ENCODE data around the gene CD7.
"Not testable (repeated sequence)": the region's sequence is repeated elsewhere in the genome, so short reads cannot be mapped to it uniquely, and the experiment has no call there.

CD7 gene

DNA sequence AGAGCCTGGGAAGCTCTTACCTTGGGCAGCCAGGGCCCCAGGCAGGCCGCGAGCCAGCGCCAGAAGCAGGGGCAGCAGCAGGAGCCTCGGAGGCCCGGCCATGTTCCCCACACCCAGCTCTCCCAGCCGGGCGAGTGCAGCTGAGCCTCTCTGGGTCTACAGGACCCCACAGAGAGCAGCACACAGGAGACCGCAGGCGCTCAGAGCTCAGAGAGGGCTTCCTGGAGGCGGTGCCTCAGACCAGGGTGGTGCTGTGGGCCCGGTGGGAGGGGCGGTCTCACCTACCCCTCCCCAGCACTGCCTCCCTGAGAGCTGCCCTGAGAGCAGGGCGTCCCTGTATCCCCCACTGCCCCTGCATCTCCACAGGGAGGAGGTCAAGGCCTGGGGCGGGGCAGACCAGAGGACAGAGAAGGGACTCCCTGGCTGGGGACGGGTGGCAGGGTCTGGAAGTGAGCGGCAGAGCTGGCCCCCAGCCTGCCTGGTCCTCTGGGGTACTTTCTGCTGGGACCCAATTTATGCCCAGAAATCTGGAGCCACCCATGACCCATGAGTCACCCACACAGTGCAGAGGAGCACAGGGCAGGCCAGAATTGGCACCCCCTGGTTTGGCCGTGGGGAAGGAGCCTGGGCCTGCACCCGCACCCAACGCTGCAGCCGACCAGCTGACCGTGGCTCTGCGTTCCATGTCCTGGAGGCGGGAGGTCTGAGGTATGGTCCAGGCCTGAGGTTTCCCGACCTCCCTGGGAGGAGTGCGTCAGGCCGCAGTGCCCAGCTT is at the start of gene CD7:
Gene CD7, minus strand, starts transcription at position 215 of the 775 bp plus-strand sequence. Its CDS starts 113 bp downstream, at position 102.
- H3K9me3 ChIP-seq (ENCODE audit: control insufficient read depth, insufficient read depth, low read length) = no peaks in the 10 kb centered on the region
- no peaks in the 10 kb centered on the region for H3K4me1 ChIP-seq (ENCODE audit: control insufficient read depth, insufficient read depth, low read length)
- H3K4me3 ChIP-seq (ENCODE audit: low read depth, low read length) = no peak within 1 kb of the TSS
- no peaks in the 10 kb centered on the region for H3K36me3 ChIP-seq (ENCODE audit: control insufficient read depth, insufficient read depth, low read length)
- H3K9ac ChIP-seq (ENCODE audit: low read depth, low read length) = no peak within 1 kb of the TSS
- H3K27me3 ChIP-seq (ENCODE audit: control insufficient read depth, insufficient read depth, low read length) = no peaks in the 10 kb centered on the region

DNA sequence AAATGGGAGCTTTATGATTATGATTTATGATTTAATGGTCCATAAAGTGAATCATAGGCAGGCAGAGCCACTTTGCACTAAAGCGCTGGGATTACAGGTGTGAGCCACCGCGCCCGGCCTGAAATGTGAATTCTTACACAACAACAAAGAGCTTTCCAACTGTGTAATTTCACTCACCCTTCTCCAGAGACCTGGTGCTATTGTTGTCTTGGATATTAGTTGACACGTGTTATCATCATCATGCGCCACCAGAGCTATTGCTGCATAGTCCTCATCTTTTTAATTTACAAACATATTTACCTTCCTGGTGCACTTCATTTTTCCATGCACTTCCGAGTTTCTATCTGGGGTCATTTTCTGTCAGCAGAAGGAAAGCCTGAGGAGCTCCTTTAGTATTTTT is 49.3 kb upstream of the CD7 start:
- Histone ChIP-seq H3K4me3 (ENCODE audit: low read depth, low read length) (no peak overlapping the region), H3K9ac (ENCODE audit: low read depth, low read length) (no peak overlapping the region), H3K4me1 (ENCODE audit: control insufficient read depth, insufficient read depth, low read length) (no peaks in the 10 kb centered on the region), H3K27me3 (ENCODE audit: control insufficient read depth, insufficient read depth, low read length) (peaks cover 14% of the 10 kb centered on the region), H3K36me3 (ENCODE audit: control insufficient read depth, insufficient read depth, low read length) (no peaks in the 10 kb centered on the region), H3K9me3 (ENCODE audit: control insufficient read depth, insufficient read depth, low read length) (no peaks in the 10 kb centered on the region)

DNA sequence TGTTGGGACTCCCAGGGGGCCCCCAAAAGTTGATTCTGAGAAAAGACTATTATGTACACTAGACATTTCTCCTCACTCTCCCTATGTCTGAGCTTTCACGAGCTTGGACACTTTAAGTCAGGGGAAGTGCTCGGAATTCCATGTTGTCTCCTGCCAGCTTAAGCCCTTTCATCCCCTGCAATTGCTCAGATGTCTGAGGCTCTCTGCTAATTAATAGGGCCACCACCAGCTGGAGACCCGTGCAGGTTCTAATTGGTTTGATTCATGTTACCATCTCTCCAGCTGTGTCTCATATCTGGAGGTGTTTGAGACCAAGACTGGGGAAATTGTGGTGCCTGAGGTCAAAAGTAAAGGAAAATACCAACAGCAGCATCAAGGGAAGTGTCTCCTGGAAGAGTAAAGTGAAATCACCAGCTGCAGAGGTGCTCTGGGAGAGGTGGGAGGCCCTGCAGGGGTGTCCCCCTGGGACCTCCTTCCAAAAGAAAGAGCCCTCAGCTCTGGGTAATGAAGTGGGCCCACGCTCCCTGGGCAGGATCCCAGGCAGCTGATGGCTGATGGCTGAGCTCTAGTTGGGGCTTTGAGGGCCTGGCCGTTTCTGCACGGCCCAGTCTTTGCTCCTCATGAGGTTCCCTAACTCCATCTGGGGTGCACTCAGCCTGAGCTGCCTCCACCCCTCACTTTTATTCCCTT is 48.3 kb upstream of the CD7 start:
- H3K9me3 ChIP-seq (ENCODE audit: control insufficient read depth, insufficient read depth, low read length) = no peaks in the 10 kb centered on the region
- no peaks in the 10 kb centered on the region for H3K36me3 ChIP-seq (ENCODE audit: control insufficient read depth, insufficient read depth, low read length)
- H3K4me1 ChIP-seq (ENCODE audit: control insufficient read depth, insufficient read depth, low read length) = no peaks in the 10 kb centered on the region
- no peak overlapping the region for H3K9ac ChIP-seq (ENCODE audit: low read depth, low read length)
- no peak overlapping the region for H3K4me3 ChIP-seq (ENCODE audit: low read depth, low read length)
- H3K27me3 ChIP-seq (ENCODE audit: control insufficient read depth, insufficient read depth, low read length) = peaks cover 8% of the 10 kb centered on the region

DNA sequence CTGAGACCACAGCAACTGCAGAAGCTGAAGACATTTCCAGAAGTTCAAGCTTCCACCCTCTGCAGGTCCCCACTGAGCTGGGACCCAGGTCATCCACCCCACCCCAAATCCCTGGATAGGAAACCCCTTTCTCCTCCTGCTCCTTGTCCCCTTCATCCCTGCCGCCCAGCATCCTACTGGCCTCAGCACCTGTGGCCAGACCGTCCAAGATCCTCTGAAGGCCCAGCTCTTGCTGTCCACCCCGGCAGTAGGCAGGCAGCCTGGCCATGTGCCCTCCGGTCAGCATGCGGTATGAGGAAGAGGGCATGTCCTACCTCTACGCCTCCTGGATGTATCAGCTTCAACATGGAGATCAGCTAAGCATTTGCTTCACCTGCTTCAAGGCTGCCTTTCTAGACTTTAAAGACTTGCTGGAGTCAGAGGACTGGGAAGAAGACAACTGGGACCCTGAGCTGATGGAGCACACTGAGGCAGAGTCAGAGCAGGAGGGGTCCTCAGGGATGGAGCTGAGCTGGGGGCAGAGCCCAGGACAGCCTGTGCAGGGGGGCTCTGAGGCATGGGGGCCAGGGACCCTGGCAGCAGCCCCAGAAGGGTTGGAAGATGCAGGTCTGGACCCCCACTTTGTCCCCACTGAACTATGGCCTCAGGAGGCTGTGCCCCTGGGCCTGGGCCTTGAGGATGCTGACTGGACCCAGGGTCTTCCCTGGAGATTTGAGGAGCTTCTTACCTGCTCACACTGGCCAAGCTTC is 44.7 kb upstream of the CD7 start:
- Histone ChIP-seq H3K9ac (ENCODE audit: low read depth, low read length) (no peak overlapping the region), H3K4me3 (ENCODE audit: low read depth, low read length) (no peak overlapping the region), H3K27me3 (ENCODE audit: control insufficient read depth, insufficient read depth, low read length) (peaks cover 3% of the 10 kb centered on the region), H3K36me3 (ENCODE audit: control insufficient read depth, insufficient read depth, low read length) (no peaks in the 10 kb centered on the region), H3K9me3 (ENCODE audit: control insufficient read depth, insufficient read depth, low read length) (no peaks in the 10 kb centered on the region), H3K4me1 (ENCODE audit: control insufficient read depth, insufficient read depth, low read length) (no peaks in the 10 kb centered on the region)

DNA sequence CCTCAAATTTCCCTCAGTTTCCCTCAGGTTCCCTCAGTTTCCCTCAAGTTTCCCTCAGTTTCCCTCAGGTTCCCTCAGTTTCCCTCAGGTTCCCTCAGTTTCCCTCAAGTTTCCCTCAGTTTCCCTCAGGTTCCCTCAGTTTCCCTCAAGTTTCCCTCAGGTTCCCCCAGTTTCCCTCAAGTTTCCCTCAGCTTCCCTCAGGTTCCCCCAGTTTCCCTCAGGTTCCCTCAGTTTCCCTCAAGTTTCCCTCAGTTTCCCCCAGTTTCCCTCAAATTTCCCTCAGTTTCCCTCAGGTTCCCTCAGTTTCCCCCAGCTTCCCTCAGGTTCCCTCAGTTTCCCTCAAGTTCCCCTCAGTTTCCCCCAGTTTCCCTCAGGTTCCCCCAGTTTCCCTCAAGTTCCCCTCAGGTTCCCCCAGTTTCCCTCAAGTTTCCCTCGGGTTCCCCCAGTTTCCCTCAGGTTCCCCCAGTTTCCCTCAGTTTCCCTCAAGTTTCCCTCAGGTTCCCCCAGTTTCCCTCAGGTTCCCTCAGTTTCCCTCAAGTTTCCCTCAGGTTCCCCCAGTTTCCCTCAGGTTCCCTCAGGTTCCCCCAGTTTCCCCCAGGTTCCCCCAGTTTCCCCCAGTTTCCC is 42.2 kb upstream of the CD7 start:
- not testable (repeated sequence) for H3K36me3 ChIP-seq (ENCODE audit: control insufficient read depth, insufficient read depth, low read length); H3K4me3 ChIP-seq (ENCODE audit: low read depth, low read length); H3K9me3 ChIP-seq (ENCODE audit: control insufficient read depth, insufficient read depth, low read length); H3K27me3 ChIP-seq (ENCODE audit: control insufficient read depth, insufficient read depth, low read length); H3K4me1 ChIP-seq (ENCODE audit: control insufficient read depth, insufficient read depth, low read length); H3K9ac ChIP-seq (ENCODE audit: low read depth, low read length)

DNA sequence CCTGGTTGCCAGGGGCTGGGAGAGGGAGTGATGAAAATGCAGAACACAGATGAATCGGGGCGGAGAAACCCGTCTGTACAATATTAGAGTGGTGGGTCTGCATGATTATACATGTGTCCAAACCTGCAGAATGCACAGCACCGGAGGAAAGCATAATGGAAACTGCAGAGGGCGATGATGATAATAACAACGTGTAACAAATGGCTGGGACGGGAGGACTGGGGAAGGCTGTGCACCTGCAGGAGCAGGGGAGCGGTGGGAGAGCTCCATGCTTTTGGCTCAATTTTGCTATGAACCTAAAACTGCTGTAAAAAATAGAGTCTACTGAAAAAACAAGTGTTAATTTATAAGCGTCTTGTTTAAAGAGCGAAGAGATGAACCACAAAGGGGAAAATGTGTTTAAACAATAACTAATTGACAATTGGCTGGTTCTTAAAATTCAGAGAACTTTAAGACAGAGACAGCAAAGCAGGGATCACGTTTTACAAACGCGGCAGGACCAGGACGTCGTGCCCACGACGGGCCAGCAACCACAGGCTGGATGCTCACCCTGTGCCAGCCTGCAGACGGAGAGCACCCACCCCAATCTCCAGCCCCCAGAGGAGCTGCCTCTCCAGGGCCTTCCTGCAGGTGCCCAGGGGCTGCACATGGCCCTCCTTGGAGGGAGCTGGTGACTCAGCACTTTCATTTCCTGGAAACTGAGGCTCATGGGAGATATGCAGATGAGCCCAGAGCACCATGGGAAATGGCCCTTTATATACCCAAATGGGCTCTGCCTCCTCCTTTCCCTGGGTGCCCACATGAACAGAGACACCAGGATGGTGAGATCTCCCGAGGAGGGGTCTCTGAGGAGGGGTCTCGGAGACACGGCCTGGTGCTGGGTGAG is 41.3 kb upstream of the CD7 start, which contains the start of gene TEX19:
Gene TEX19, plus strand, starts transcription at position 783 of the 886 bp plus-strand sequence. CDS start 2,904 bp downstream, outside the sequence.
- H3K9me3 ChIP-seq (ENCODE audit: control insufficient read depth, insufficient read depth, low read length) = no peaks in the 10 kb centered on the region
- no peak within 1 kb of the TSS for H3K4me3 ChIP-seq (ENCODE audit: low read depth, low read length)
- H3K9ac ChIP-seq (ENCODE audit: low read depth, low read length) = no peak within 1 kb of the TSS
- H3K4me1 ChIP-seq (ENCODE audit: control insufficient read depth, insufficient read depth, low read length) = no peaks in the 10 kb centered on the region
- no peaks in the 10 kb centered on the region for H3K36me3 ChIP-seq (ENCODE audit: control insufficient read depth, insufficient read depth, low read length)
- H3K27me3 ChIP-seq (ENCODE audit: control insufficient read depth, insufficient read depth, low read length) = peaks cover 3% of the 10 kb centered on the region

DNA sequence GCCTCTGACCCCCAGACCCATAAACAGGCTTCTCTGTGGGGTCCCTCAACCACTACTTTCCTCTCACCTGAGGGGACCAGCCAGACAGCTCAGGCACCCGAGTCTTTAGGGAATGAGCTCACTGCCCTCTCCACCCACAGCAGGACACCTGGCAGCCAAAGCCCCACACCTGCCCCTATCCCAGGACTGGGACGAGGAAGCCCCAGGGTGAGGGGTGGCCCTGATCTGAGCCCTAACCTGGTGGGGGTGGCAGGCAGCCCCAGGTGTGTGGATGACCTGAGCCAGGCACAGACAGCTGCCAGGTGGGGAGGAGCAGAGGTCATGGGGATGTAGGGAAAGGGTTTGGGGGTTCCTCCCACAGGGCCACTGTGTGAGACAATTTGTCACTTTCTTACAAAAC is 40.0 kb upstream of the CD7 start:
- Histone ChIP-seq H3K27me3 (ENCODE audit: control insufficient read depth, insufficient read depth, low read length) (peaks cover 3% of the 10 kb centered on the region), H3K4me1 (ENCODE audit: control insufficient read depth, insufficient read depth, low read length) (no peaks in the 10 kb centered on the region), H3K36me3 (ENCODE audit: control insufficient read depth, insufficient read depth, low read length) (no peaks in the 10 kb centered on the region), H3K9me3 (ENCODE audit: control insufficient read depth, insufficient read depth, low read length) (no peaks in the 10 kb centered on the region), H3K4me3 (ENCODE audit: low read depth, low read length) (no peak overlapping the region), H3K9ac (ENCODE audit: low read depth, low read length) (no peak overlapping the region)

DNA sequence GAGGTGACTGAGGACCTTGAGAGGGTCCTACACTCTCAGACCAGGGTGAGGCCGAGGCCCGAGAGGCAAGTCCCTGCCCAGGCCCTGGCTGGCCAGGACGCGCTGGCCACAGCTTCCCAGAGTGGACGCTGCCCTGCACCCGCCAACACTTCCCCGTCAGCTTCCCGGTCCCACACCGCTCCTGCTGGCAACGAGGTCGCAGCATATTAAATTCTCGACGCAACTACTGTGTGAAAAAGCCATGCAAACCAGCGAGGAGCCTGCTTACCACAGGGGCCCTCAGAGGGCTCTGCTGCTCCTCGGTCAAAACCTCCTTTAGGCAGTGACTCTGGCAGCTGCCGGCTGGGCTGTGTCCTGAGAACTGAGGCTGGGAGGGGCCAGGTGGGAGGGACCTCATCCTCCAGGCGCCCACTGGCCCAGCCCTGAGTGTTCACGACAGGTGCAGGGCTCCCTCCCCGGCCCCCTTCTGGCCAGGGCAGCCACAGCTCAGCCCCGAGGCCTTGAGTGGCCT is 39.5 kb upstream of the CD7 start:
- no peaks in the 10 kb centered on the region for H3K4me1 ChIP-seq (ENCODE audit: control insufficient read depth, insufficient read depth, low read length)
- H3K27me3 ChIP-seq (ENCODE audit: control insufficient read depth, insufficient read depth, low read length) = peaks cover 3% of the 10 kb centered on the region
- H3K4me3 ChIP-seq (ENCODE audit: low read depth, low read length) = no peak overlapping the region
- no peaks in the 10 kb centered on the region for H3K9me3 ChIP-seq (ENCODE audit: control insufficient read depth, insufficient read depth, low read length)
- no peaks in the 10 kb centered on the region for H3K36me3 ChIP-seq (ENCODE audit: control insufficient read depth, insufficient read depth, low read length)
- no peak overlapping the region for H3K9ac ChIP-seq (ENCODE audit: low read depth, low read length)

DNA sequence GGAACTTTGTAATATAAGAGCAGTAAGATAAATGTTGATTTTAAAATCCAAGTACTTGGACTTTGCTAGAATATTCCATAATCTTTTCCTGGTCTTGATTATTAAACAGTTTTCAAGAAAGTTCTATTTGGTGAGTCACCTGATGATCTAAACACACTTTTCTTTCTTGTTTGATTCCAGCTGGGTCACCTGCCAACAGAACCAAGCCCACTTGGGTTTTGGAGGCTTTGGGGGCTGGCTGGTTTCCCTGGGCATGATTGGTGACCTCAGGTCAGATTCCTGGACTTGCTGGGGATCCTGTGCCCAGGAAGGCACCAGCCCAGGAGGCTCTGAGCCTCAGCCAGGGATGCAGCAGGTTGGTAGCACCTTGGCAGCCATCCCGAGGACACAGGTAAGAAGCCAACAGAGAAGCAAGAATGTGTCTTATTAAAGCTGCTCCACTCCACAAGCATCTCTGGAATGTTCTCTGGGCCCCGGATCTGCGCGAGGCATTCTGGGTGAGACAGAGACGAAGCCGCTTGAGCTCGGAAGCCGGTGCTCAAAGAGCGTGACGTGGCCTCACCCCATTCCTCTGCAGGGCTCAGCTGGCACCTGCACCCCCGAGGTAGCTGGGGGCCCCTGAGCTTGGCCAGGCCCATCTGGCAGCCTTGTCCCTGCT is 38.5 kb upstream of the CD7 start:
- Histone ChIP-seq H3K4me1 (ENCODE audit: control insufficient read depth, insufficient read depth, low read length) (no peaks in the 10 kb centered on the region), H3K9ac (ENCODE audit: low read depth, low read length) (no peak overlapping the region), H3K4me3 (ENCODE audit: low read depth, low read length) (no peak overlapping the region)

DNA sequence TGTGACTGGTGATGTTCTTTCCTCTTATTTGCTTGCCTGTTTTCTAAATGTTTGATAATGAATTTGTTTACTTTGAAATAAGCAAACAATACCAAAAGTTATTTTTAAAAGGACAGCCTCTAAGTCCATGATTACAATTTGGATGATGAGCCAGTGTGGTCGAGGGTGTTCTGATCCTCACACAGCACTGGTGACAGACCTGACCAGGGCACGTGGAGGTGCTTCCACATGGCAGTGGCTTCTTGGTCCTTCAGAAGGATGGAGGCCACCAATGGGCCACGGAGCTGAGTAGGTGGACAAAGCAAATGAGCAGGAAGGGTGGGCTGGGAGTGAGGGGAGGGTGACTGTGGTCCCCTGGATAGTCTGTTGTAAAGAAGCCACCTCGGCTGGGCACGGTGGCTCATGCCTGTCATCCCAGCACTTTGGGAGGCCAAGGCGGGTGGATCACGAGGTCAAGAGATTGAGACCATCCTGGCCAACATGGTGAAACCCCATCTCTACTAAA is 37.4 kb upstream of the CD7 start:
- H3K36me3 ChIP-seq (ENCODE audit: control insufficient read depth, insufficient read depth, low read length) = no peaks in the 10 kb centered on the region
- no peaks in the 10 kb centered on the region for H3K9me3 ChIP-seq (ENCODE audit: control insufficient read depth, insufficient read depth, low read length)
- peaks cover 3% of the 10 kb centered on the region for H3K27me3 ChIP-seq (ENCODE audit: control insufficient read depth, insufficient read depth, low read length)
- H3K9ac ChIP-seq (ENCODE audit: low read depth, low read length) = no peak overlapping the region
- H3K4me3 ChIP-seq (ENCODE audit: low read depth, low read length) = no peak overlapping the region
- no peaks in the 10 kb centered on the region for H3K4me1 ChIP-seq (ENCODE audit: control insufficient read depth, insufficient read depth, low read length)

More for the DNA sequence above, 38.5 kb upstream of the CD7 start:
- peaks cover 3% of the 10 kb centered on the region for H3K27me3 ChIP-seq (ENCODE audit: control insufficient read depth, insufficient read depth, low read length)
- H3K9me3 ChIP-seq (ENCODE audit: control insufficient read depth, insufficient read depth, low read length) = no peaks in the 10 kb centered on the region
- H3K36me3 ChIP-seq (ENCODE audit: control insufficient read depth, insufficient read depth, low read length) = no peaks in the 10 kb centered on the region
